CD4-positive, alpha-beta T cell treated with Interleukin-2 at 100 ng/mL for 4 hours (primary cell): Measurements from ENCODE around the gene PAK5.

Experiments used
- DNase-seq: peaks from one replicate; pipeline ENCODE4 v3.0.0-alpha.2; 2020; ENCODE audit warnings: low spot score

PAK5 gene

GRCh38 chr20:9493803-9494202 lies 345.1 kb downstream of the PAK5 start:
- DNase-seq: no peak

GRCh38 chr20:9492067-9492466 lies 346.8 kb downstream of the PAK5 start:
- no peak for DNase-seq

- DNase-seq: no peak
Measured at GRCh38 chr20:9491324-9491723, 347.6 kb downstream of the PAK5 start.

GRCh38 chr20:9490631-9491030 lies 348.2 kb downstream of the PAK5 start:
- no peak for DNase-seq

GRCh38 chr20:9490161-9490560 lies 348.7 kb downstream of the PAK5 start:
- no peak for DNase-seq

GRCh38 chr20:9488063-9488462 lies 350.8 kb downstream of the PAK5 start:
- no peak for DNase-seq
